ENCODE measurements around the gene PAQR9.

Gene PAQR9

DNA sequence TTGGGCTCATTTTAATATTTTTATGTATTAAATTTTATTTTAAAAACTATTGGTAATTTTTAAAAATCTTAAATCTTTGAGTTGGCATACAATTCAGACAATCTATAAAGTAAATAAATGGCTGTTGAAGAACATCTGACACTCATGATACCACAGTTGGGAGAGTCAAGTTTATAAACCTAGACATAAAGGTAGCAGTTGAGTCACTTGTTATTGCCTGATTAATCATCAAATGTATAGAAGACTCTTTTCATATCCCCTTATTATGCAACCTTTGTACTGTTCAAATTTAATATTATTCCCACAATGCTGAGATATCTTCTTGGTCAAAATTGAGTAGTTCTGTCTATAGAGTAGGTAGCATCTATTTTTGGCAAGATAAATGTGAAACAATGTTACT, 19.6 kb downstream of the PAQR9 start:
- Histone ChIP-seq H3K79me2 (ENCODE audit: insufficient read depth, low read length) (no peaks in the 10 kb centered on the region), H3K9me2 (replicated peaks; ENCODE audit: insufficient read depth, low read length) (no peaks in the 10 kb centered on the region), H3K27ac (ENCODE audit: low read depth, low read length) (no peak overlapping the region), H4K20me1 (ENCODE audit: low read depth, low read length) (no peaks in the 10 kb centered on the region), H3F3A (ENCODE audit: insufficient read depth) (no peaks in the 10 kb centered on the region), H3K27me3 (ENCODE audit: low read length) (no peaks in the 10 kb centered on the region), H3K9ac (ENCODE audit: low read length) (no peak overlapping the region), H3K36me3 (ENCODE audit: low read length) (no peaks in the 10 kb centered on the region), H3K9me3 (ENCODE audit: insufficient read depth, low read length) (no peaks in the 10 kb centered on the region), H3K4me3 (ENCODE audit: insufficient read depth, low read length, poor library complexity, severe bottlenecking) (no peak overlapping the region), H2AFZ (ENCODE audit: low read depth, low read length, severe bottlenecking) (no peak overlapping the region), H3K4me2 (ENCODE audit: low read depth, low read length, poor library complexity, severe bottlenecking) (no peak overlapping the region)
- no peak for TF ChIP-seq EZH2phosphoT487 (conservative IDR thresholded peaks at IDR 0.05; ENCODE audit: low read length)
- TF ChIP-seq, protein P1, sequence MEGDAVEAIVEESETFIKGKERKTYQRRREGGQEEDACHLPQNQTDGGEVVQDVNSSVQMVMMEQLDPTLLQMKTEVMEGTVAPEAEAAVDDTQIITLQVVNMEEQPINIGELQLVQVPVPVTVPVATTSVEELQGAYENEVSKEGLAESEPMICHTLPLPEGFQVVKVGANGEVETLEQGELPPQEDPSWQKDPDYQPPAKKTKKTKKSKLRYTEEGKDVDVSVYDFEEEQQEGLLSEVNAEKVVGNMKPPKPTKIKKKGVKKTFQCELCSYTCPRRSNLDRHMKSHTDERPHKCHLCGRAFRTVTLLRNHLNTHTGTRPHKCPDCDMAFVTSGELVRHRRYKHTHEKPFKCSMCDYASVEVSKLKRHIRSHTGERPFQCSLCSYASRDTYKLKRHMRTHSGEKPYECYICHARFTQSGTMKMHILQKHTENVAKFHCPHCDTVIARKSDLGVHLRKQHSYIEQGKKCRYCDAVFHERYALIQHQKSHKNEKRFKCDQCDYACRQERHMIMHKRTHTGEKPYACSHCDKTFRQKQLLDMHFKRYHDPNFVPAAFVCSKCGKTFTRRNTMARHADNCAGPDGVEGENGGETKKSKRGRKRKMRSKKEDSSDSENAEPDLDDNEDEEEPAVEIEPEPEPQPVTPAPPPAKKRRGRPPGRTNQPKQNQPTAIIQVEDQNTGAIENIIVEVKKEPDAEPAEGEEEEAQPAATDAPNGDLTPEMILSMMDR (IDR thresholded peaks at IDR 0.05; ENCODE audit: insufficient read depth, low read length, poor library complexity, severe bottlenecking) = no peak

- H3K9me2 ChIP-seq (replicated peaks; ENCODE audit: insufficient read depth, low read length) = no peaks in the 10 kb centered on the region
- H3K79me2 ChIP-seq (ENCODE audit: insufficient read depth, low read length) = no peaks in the 10 kb centered on the region
- no peaks in the 10 kb centered on the region for H4K20me1 ChIP-seq (ENCODE audit: low read depth, low read length)
- no peak overlapping the region for H3K9ac ChIP-seq (ENCODE audit: low read length)
- H3K4me3 ChIP-seq (ENCODE audit: insufficient read depth, low read length, poor library complexity, severe bottlenecking) = no peak overlapping the region
- no peak overlapping the region for H3K27ac ChIP-seq (ENCODE audit: low read depth, low read length)
- H3K9me3 ChIP-seq (ENCODE audit: insufficient read depth, low read length) = no peaks in the 10 kb centered on the region
- H3K4me2 ChIP-seq (ENCODE audit: low read depth, low read length, poor library complexity, severe bottlenecking) = no peak overlapping the region
- H2AFZ ChIP-seq (ENCODE audit: low read depth, low read length, severe bottlenecking) = no peak overlapping the region
- no peaks in the 10 kb centered on the region for H3F3A ChIP-seq (ENCODE audit: insufficient read depth)
- no peaks in the 10 kb centered on the region for H3K36me3 ChIP-seq (ENCODE audit: low read length)
- TF ChIP-seq, protein P1 (IDR thresholded peaks at IDR 0.05; ENCODE audit: insufficient read depth, low read length, poor library complexity, severe bottlenecking) = no peak
- TF ChIP-seq EZH2phosphoT487 (conservative IDR thresholded peaks at IDR 0.05; ENCODE audit: low read length) = no peak
- no peaks in the 10 kb centered on the region for H3K27me3 ChIP-seq (ENCODE audit: low read length)
These were observed 20.1 kb downstream of the PAQR9 start for GRCh38 chr3:142943349-142943748.

- TF ChIP-seq EZH2phosphoT487 (conservative IDR thresholded peaks at IDR 0.05; ENCODE audit: low read length) = no peak
- TF ChIP-seq, protein P1 (IDR thresholded peaks at IDR 0.05; ENCODE audit: insufficient read depth, low read length, poor library complexity, severe bottlenecking) = no peak
- Histone ChIP-seq H2AFZ (ENCODE audit: low read depth, low read length, severe bottlenecking) (no peak overlapping the region), H3K9me3 (ENCODE audit: insufficient read depth, low read length) (no peaks in the 10 kb centered on the region), H3K36me3 (ENCODE audit: low read length) (no peaks in the 10 kb centered on the region), H3K4me2 (ENCODE audit: low read depth, low read length, poor library complexity, severe bottlenecking) (no peak overlapping the region), H3K27me3 (ENCODE audit: low read length) (no peaks in the 10 kb centered on the region), H3K79me2 (ENCODE audit: insufficient read depth, low read length) (no peaks in the 10 kb centered on the region), H3F3A (ENCODE audit: insufficient read depth) (no peaks in the 10 kb centered on the region), H4K20me1 (ENCODE audit: low read depth, low read length) (no peaks in the 10 kb centered on the region), H3K27ac (ENCODE audit: low read depth, low read length) (no peak overlapping the region), H3K4me3 (ENCODE audit: insufficient read depth, low read length, poor library complexity, severe bottlenecking) (no peak overlapping the region), H3K9ac (ENCODE audit: low read length) (no peak overlapping the region), H3K9me2 (replicated peaks; ENCODE audit: insufficient read depth, low read length) (no peaks in the 10 kb centered on the region)
These were observed 21.9 kb downstream of the PAQR9 start for GRCh38 chr3:142941373-142942123.

Measured in SU-DHL-6 (cell line).